AG10803 (cell line): ENCODE data around the gene RALA.

Experiments
- DNase-seq: peaks from one replicate; pipeline ENCODE4 v3.0.0; 2010; ENCODE audit warnings: low read depth
- H3K4me3 ChIP-seq: 2 replicates; pipeline ENCODE4 v1.5.1; 2011; ENCODE audit warnings: mild to moderate bottlenecking, low read length, control low read depth
- TF ChIP-seq, protein P1 (sequence below): conservative IDR thresholded peaks from 2 replicates; pipeline ENCODE4 v1.5.1; 2011; ENCODE audit warnings: mild to moderate bottlenecking, low read length, control low read depth, inconsistent platforms

RALA gene

GRCh38 chr7:39613577-39613976, 9.8 kb upstream of the RALA start:
- H3K4me3 ChIP-seq: no peak overlapping the region
- no peak for DNase-seq
- TF ChIP-seq, protein P1, sequence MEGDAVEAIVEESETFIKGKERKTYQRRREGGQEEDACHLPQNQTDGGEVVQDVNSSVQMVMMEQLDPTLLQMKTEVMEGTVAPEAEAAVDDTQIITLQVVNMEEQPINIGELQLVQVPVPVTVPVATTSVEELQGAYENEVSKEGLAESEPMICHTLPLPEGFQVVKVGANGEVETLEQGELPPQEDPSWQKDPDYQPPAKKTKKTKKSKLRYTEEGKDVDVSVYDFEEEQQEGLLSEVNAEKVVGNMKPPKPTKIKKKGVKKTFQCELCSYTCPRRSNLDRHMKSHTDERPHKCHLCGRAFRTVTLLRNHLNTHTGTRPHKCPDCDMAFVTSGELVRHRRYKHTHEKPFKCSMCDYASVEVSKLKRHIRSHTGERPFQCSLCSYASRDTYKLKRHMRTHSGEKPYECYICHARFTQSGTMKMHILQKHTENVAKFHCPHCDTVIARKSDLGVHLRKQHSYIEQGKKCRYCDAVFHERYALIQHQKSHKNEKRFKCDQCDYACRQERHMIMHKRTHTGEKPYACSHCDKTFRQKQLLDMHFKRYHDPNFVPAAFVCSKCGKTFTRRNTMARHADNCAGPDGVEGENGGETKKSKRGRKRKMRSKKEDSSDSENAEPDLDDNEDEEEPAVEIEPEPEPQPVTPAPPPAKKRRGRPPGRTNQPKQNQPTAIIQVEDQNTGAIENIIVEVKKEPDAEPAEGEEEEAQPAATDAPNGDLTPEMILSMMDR: no peak

DNA sequence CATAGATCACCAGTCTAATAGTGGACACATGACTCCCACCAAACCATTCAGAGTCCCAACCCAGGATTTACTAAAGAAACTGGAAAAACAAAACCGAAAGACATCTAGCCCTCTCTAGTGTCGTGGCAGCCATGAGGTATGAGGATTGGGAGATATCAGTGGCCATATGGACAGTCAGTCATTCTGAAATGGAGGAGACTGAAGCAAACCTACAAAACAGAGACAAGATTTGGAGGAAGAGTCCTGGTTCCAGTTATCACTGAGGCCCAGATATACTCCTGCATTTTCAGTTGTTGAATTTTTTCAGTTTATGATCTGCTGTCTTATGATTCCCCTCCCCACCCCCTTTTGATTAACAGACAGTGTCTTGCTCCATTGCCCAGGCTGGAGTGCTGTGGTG, 9.1 kb upstream of the RALA start:
- TF ChIP-seq, protein P1: no peak

GRCh38 chr7:39615350-39615975, 7.9 kb upstream of the RALA start:
- no peak overlapping the region for H3K4me3 ChIP-seq
- TF ChIP-seq, protein P1: no peak
- no peak for DNase-seq

More for the DNA sequence above, 9.1 kb upstream of the RALA start:
- H3K4me3 ChIP-seq: no peak overlapping the region
- DNase-seq: no peak

DNA sequence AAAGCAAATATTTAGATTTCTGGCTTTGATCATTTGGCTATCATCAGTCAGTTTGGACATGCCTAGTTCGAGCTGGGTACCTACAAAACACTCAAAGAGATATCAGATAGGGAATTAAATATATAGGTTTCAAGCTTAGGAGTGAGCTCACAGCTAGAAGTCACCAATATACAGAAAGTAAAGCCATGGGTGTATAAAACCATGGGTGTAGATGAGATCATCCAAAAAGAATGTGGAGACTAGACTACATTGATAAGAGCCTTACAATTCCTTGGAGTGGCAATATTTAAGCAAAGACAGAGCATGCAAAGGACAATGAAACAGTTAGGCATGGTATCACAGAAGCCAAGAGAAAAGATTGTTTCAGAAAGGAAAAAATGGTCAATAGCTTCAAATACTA, 7.2 kb upstream of the RALA start:
- TF ChIP-seq, protein P1: no peak
- H3K4me3 ChIP-seq: no peak overlapping the region
- no peak for DNase-seq

DNA sequence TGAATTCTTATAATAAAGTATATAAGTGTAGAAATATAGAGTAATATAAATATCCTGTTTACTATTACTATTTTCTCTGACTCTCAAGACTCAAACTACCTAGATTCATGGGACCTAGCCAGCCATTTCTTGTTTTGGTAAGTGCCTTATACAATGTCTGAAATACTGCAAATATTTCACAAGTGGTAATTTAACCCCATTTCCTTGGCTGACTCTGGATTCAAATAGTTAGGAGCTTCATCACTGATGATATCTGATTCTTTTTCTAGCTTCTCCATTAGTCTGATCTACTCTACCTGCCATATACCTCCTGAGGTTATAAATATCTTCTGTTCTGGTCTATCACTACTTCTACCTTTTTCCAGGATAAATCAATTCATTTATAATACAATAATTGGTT, 6.4 kb upstream of the RALA start:
- DNase-seq: peak; percentile 59
- TF ChIP-seq, protein P1: no peak
- no peak overlapping the region for H3K4me3 ChIP-seq

GRCh38 chr7:39618868-39619267, 4.5 kb upstream of the RALA start:
- no peak for DNase-seq
- no peak overlapping the region for H3K4me3 ChIP-seq
- TF ChIP-seq, protein P1: no peak

GRCh38 chr7:39620486-39620885, 2.9 kb upstream of the RALA start:
- DNase-seq: no peak
- TF ChIP-seq, protein P1: no peak
- no peak overlapping the region for H3K4me3 ChIP-seq
